ENCODE measurements around the gene CTIF.
A peak's percentile ranks its signal among the peaks of the same experiment; 100 is the strongest.
"Not testable (repeated sequence)": the region's sequence is repeated elsewhere in the genome, so short reads cannot be mapped to it uniquely, and the experiment has no call there.

Gene CTIF

GRCh38 chr18:48810805-48811204 is 272.0 kb downstream of the CTIF start:
- DNase-seq = no peak

DNA sequence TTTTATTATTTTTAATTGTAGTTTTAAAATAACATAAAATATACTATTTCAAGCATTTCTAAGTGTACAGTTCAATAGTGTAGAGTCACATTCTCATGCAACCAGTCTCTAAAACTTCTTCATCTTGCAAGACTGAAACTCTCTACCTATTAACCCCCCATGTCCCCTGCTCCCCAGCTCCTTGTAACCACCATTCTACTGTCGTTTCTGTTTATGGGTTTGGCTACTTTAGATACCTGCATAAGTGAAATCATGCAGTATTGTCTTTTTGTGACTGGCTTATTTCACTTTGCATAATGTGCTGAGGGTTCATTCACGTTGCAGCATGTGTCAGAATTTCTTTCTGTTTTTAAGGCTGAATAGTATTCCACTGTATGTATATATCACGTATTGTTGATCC is 272.6 kb downstream of the CTIF start:
- no peak for DNase-seq

DNA sequence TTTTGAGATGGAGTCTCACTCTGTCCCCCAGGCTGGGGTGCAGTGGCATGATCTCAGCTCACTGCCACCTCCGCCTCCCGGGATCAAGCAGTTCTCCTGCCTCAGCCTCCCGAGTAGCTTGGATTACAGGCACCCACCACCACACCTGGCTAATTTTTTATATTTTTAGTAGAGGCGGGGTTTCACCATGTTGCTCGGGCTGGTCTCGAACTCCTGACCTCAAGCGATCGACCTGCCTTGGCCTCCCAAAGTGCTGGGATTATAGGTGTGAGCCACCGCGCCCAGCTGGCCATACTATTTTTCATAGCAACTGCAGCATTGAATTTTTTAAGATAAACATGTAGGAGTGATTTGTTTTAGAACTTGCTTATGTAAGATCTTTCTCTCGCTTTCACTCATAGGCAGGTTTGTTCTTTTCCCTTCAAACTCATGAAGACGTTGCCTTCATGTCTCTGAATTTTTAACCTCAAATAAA is 273.2 kb downstream of the CTIF start:
- DNase-seq = not testable (repeated sequence)

- DNase-seq = peak; percentile 17
Observed at GRCh38 chr18:48813321-48813720, 274.5 kb downstream of the CTIF start.

DNA sequence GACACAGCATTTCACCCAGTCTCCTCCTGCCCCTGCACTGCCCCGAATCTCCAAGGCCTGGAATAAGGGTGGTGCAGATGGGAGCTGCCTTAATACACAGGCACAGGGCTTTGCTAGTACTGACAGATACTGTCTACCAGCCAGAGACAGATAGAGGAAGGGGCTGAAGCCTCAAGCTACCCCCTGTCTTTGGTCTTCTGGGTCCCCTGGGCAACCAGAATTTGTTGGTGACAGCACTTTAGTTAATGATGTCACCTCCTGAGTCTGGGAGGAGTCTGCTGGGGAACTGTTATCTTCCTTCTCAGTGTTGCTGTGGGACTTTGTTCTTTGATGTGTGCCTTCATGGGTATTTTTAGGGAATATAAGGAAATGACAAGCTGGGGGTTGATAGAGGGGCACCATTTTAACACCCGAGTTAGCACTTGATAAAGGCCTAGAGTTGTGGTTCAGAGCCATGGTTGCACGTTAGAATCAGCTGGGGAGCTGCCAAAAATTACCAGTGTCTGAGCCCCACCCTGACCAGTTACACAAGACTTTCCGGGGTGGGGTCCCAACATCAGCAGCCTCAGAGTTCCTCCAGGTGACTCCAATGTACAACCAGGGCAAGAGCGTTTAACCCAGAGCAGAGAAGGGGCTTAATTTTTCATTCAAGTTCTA is 275.1 kb downstream of the CTIF start:
- peak; percentile 89 for DNase-seq

- peak; percentile 68 for DNase-seq
Observed at GRCh38 chr18:48814490-48815178, 275.8 kb downstream of the CTIF start.

DNA sequence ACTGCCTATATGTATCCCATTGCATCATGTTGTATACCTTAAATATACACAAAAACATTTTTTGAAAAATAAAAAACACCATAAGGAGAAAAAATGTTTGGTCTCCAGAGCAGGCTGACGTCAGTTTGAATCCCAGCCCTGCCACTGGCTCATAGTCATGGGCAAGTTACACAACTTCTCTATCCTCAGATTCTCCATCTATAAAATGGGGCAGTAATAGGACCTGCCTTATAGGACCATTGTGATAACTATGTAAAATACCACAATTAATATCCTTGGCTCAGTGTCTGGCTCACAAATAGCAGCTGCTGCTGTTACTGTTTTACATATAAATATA is 276.3 kb downstream of the CTIF start:
- DNase-seq = no peak

DNA sequence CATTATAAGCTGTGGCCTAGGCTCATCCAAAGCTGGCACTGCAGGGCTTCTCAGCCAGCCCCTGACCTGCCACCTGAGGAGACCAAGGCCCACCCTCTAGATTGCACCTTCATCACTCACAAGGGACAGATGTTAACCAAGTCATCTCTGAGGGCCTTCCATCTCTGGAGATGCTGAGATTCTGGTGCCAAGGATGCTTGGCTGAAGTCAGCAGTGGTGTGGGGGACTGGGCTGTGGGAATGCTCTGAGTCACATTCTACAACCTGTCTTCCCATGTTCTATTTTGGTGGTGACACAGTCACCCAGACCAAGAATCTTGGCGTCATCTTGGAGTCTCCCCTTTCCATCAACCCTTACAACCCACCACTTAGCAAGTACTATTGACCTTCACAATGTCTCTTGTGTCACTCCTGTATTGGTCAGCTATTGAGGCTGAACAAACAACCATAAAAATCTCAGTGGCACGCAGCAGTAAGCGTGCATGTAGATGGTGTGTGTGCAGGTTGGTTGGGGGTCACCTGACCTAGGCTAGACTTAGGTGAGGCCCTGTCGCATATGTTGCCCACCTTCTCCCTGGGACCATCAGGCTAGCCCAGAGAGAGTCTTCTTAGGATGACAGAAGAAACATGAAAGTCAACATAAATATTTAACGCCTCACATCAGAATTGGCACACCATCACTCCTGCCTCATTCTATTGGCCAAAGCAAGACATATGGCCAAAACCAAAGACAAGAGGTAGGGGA is 276.9 kb downstream of the CTIF start:
- DNase-seq = peak; percentile 14

DNA sequence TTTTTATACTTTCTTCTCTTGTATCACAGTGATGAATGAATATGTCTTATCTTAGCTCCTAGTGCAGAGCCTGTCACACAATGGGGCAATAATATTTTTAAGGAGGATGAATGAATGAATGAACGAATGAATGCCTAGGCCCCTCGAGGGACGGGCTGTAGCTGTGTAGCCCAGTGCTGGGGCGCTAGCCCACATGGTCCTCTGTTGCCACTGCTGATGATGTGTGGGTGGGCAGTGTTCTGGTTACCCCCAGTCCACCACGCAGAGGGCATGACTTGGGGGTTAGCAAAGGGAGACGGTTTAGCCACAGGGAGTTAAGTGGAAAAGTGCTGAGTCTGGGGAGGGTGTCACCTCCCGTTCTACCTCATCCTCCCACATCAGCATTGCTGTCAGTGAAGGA is 277.7 kb downstream of the CTIF start:
- no peak for DNase-seq

GRCh38 chr18:48817021-48817461 is 278.2 kb downstream of the CTIF start:
- DNase-seq = no peak

GRCh38 chr18:48818329-48819254 is 279.8 kb downstream of the CTIF start:
- DNase-seq = no peak

DNA sequence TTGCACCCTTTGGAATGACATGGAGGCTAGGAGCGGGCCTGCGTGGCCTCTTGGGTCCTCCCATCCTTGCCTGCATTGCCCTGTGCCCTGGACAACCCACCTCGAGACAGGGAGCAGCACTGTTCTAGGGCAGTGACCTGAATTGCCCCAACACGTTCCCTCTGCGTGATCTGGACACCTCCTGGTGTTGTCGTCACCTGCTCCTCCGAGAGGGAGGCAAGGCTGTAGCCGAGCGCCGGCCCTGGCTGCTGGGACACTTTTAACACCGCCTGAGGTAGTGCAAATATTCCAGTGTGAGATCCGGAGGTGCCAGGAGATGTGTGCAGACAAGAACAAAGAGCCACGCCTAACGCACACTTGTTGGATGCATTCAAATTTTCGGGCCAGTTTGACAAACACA is 280.4 kb downstream of the CTIF start:
- no peak for DNase-seq

DNA sequence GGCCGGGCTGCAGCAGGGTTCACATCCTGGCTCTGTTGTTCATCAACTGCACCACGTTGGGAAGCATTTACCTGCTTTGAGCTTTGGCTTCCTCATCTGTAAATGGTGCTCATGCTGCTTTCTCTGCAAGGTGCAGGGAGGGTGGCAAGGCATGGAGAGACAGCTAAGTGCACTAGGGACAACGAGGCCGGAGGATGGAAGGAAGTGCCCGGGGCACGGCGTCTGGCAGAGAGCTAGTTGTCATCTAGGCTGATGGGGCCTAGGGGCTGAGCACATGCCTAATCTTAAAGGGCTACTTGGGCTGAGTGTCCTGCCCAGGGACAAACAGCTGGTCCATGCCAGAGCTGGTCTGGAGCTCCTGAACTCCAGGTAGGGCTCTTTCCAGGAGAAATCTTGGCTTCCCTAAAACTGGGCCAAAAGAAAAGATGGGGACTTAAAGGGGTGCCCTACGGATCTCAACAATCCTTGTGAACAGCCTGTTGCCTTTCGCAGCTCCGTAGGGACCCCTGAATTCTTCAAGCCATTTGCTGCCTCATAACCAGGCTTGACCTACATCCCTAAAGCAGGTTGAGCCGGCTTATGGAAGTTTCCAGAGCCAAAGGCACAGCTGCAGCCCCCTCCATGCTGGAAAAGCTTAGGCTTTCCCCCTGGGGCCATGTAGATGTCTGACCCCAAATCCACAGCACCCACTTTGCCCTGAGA is 281.1 kb downstream of the CTIF start:
- DNase-seq = no peak

DNA sequence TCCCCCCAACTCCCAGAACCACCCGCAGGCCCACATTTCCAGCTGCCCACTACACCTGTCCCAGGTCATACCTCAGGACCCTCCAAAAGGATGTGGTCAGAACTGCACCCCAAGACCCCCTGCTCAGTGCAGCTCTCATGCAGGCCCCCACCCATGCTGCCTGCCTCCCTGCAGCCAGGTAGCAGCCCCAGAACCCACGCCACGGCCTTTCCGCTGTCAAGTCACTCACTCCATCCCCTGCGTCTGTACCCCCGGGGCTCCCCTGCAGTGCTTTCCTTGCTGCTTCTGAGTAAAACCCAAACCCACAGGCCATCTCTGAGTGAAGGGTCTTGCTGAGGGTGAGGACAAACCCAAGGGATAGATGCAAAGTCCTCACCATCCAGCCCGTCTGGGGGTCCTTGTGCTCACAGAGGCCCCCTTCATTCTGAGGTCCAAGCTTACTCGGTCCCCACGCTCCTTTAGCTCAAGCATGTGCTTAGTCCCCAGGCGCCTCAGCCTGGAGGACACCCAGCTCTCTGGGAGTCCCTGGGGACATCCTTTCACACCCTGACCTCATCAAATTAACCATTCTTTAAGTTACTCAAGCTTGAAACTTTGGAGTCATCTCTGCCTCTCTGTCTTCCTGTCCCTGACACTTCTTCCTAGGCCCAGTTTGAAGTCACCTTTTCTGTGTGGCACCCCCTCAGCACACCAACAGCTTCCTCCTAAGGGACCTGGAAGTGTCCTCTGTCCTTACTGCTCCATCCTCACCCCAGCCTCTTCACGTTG is 281.8 kb downstream of the CTIF start:
- no peak for DNase-seq

GRCh38 chr18:48821251-48821590 is 282.4 kb downstream of the CTIF start:
- no peak for DNase-seq

GRCh38 chr18:48821845-48822244 is 283.0 kb downstream of the CTIF start:
- DNase-seq = no peak

- DNase-seq = no peak
Observed at GRCh38 chr18:48824231-48824970, 285.6 kb downstream of the CTIF start.

DNA sequence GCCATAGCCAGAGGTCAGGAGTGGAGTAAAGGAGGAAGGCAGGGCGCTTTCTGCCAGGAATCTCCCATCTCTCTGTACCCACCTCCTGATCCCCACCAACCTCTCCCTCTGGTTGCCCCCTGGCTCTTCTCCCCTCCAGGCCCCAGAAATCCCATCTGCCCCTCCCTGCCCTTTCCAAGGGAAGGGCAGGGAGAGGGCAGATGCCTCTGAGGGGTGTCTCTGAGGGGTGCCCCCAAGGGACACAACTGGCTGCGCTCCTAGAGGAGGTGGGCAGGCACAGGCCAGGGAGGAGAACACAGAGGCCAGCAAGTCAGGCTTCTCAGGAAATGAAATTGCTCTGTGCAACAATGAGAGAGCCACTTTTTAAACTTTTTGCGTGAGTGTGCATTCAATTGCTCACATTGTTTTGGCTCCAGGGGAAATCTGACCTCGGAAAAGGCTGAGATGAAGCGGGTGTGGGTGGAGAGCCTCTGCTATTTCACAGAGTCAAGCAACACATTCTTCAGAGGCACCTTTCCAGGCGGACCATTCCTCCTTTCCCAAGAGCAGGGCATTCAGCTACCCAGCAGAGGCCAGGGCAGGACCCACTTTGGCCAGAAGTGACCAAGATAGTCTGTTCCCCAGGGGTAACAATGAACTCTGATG is 286.4 kb downstream of the CTIF start:
- DNase-seq = no peak

DNA sequence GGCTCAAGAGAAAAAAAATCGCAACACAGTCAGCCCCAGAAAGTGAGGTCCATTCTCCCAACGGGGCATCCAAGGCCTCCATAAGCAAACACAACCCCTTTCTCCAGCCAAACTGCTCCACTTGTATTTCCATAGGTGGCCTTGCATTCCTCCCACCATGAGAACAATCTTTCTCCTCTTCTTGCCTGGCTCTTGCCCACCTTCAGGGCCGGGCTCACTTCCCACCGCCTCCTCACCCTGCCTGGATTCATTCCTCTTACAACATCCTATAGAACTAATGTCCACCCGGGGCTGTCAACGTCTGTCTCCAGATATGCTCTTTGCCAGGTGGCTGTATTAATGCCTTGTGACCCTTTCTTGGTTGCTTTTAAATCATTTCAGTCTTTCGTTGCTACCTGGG is 287.4 kb downstream of the CTIF start:
- DNase-seq = no peak

DNA sequence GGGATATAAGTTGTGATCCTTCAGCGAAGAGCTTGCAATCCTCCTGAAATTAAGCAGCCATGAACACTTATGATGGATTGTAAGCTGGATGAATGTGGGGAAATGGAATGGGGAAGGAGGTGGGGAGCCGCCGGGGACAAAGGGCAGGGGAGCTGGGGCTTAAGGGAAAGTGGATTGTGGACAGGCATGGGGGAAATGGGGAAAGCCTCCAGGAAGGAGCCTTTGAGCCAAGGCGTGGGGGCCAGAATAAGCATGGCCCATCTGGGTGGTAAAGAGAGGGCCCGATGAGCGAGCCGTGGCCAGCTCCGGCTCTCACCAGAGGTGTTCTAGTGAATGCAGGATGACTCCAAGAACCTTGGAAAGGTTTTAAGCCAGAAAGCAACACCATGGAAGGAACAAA is 288.0 kb downstream of the CTIF start:
- no peak for DNase-seq
